Measurements from ENCODE around the gene MTUS2.

- no peak for TF ChIP-seq EZH2 (IDR thresholded peaks at IDR 0.05)
- no peak for TF ChIP-seq CTCF (IDR thresholded peaks at IDR 0.05)
- TF ChIP-seq EZH2phosphoT487 (IDR thresholded peaks at IDR 0.05): no peak
Measured at GRCh38 chr13:29525757-29526156, 705.6 kb downstream of the MTUS2 start.

All from neural progenitor cell (in vitro differentiated cells).